ENCODE measurements around the gene PSIP1. TPM values are rescaled to one million over a fixed set of nuclear protein-coding genes. Genes with fewer than 3 reads are reported as not detected.

Gene PSIP1
- total RNA-seq, 1 donor from 2014 or later = 402 TPM

- DNase-seq (ENCODE audit: low spot score) = no peak
- Histone ChIP-seq H2AFZ (replicated peaks) (no peak overlapping the region), H3K4me1 (no peaks in the 10 kb centered on the region), H3K79me2 (ENCODE audit: low read depth) (peaks cover 7% of the 10 kb centered on the region), H3K4me3 (no peak overlapping the region), H4K20me1 (ENCODE audit: low read depth) (peaks cover 2% of the 10 kb centered on the region), H3K4me2 (no peak overlapping the region), H3K36me3 (peaks cover 76% of the 10 kb centered on the region), H3K9me3 (ENCODE audit: low read depth) (no peaks in the 10 kb centered on the region), H3K9ac (no peak overlapping the region), H3K27me3 (no peaks in the 10 kb centered on the region), H3F3A (ENCODE audit: low read depth) (peaks cover 78% of the 10 kb centered on the region), H3K27ac (peak overlapping the region; percentile 49)
- no peaks in the 10 kb centered on the region for H3K9me3 Mint-ChIP-seq
- no peaks in the 10 kb centered on the region for H3K27me3 Mint-ChIP-seq (ENCODE audit: insufficient read depth, low read depth)
- TF ChIP-seq CTCF (IDR thresholded peaks at IDR 0.05) (no peak), EZH2phosphoT487 (IDR thresholded peaks at IDR 0.05) (no peak), EZH2 (IDR thresholded peaks at IDR 0.05) (no peak)
- H3K36me3 Mint-ChIP-seq = peaks cover 31% of the 10 kb centered on the region
- no peak overlapping the region for H3K4me3 Mint-ChIP-seq
- no peak overlapping the region for H3K27ac Mint-ChIP-seq
- H3K4me1 Mint-ChIP-seq = no peaks in the 10 kb centered on the region
Measured at GRCh38 chr9:15469862-15470261, 40.9 kb downstream of the PSIP1 start.

GRCh38 chr9:15469406-15469805, 41.4 kb downstream of the PSIP1 start:
- no peak overlapping the region for H3K4me3 ChIP-seq
- H3K27ac Mint-ChIP-seq = no peak overlapping the region
- no peak overlapping the region for H2AFZ ChIP-seq (replicated peaks)
- peaks cover 31% of the 10 kb centered on the region for H3K36me3 Mint-ChIP-seq
- H3K27ac ChIP-seq = peak overlapping the region; percentile 49
- peaks cover 78% of the 10 kb centered on the region for H3F3A ChIP-seq (ENCODE audit: low read depth)
- H3K36me3 ChIP-seq = peaks cover 77% of the 10 kb centered on the region
- H3K9me3 ChIP-seq (ENCODE audit: low read depth) = no peaks in the 10 kb centered on the region
- H3K4me2 ChIP-seq = no peak overlapping the region
- TF ChIP-seq EZH2phosphoT487 (IDR thresholded peaks at IDR 0.05) (no peak), CTCF (IDR thresholded peaks at IDR 0.05) (no peak), EZH2 (IDR thresholded peaks at IDR 0.05) (no peak)
- H3K79me2 ChIP-seq (ENCODE audit: low read depth) = peaks cover 3% of the 10 kb centered on the region
- H3K4me1 ChIP-seq = no peaks in the 10 kb centered on the region
- no peaks in the 10 kb centered on the region for H3K27me3 Mint-ChIP-seq (ENCODE audit: insufficient read depth, low read depth)
- no peak overlapping the region for H3K9ac ChIP-seq
- no peaks in the 10 kb centered on the region for H3K27me3 ChIP-seq
- no peak for DNase-seq (ENCODE audit: low spot score)
- H3K4me1 Mint-ChIP-seq = no peaks in the 10 kb centered on the region
- no peak overlapping the region for H3K4me3 Mint-ChIP-seq
- H3K9me3 Mint-ChIP-seq = no peaks in the 10 kb centered on the region
- H4K20me1 ChIP-seq (ENCODE audit: low read depth) = no peaks in the 10 kb centered on the region

- Mint-ChIP-seq H3K36me3 (peaks cover 26% of the 10 kb centered on the region), H3K4me3 (no peak overlapping the region), H3K27me3 (ENCODE audit: insufficient read depth, low read depth) (no peaks in the 10 kb centered on the region), H3K9me3 (no peaks in the 10 kb centered on the region), H3K27ac (no peak overlapping the region), H3K4me1 (no peaks in the 10 kb centered on the region)
- no peaks in the 10 kb centered on the region for H3K4me1 ChIP-seq
- no peak overlapping the region for H3K4me3 ChIP-seq
- no peaks in the 10 kb centered on the region for H3K27me3 ChIP-seq
- no peak for DNase-seq (ENCODE audit: low spot score)
- H3K36me3 ChIP-seq = peaks cover 75% of the 10 kb centered on the region
- H4K20me1 ChIP-seq (ENCODE audit: low read depth) = no peaks in the 10 kb centered on the region
- H3K27ac ChIP-seq = peak overlapping the region; percentile 42
- peaks cover 3% of the 10 kb centered on the region for H3K79me2 ChIP-seq (ENCODE audit: low read depth)
- TF ChIP-seq EZH2phosphoT487 (IDR thresholded peaks at IDR 0.05) (no peak), EZH2 (IDR thresholded peaks at IDR 0.05) (no peak), CTCF (IDR thresholded peaks at IDR 0.05) (no peak)
- H2AFZ ChIP-seq (replicated peaks) = no peak overlapping the region
- H3F3A ChIP-seq (ENCODE audit: low read depth) = peaks cover 79% of the 10 kb centered on the region
- H3K4me2 ChIP-seq = no peak overlapping the region
- no peak overlapping the region for H3K9ac ChIP-seq
- H3K9me3 ChIP-seq (ENCODE audit: low read depth) = no peaks in the 10 kb centered on the region
Measured at GRCh38 chr9:15468145-15468544, 42.6 kb downstream of the PSIP1 start.
